Body of pancreas (tissue), 4 donors: ENCODE measurements around the gene MUS81. TPM values are rescaled to one million over a fixed set of nuclear protein-coding genes. Genes with fewer than 3 reads are reported as not detected.

Source experiments
- ATAC-seq: fragments of 150-250 bp; one replicate; pipeline ENCODE4 v1.9.1; 2016
- DNase-seq, 4 donors: peaks; one replicate each; pipeline ENCODE4 v3.0.0-alpha.2; 2019
- H3K27ac ChIP-seq, 4 donors: fragments of 200-600 bp; sonication (generic); 1 replicate in 3 of 4; 2 replicates in 1 of 4; pipeline versions ENCODE4 v1.5.1 to v1.6.1; 2016 to 2019; ENCODE audit warnings: mild to moderate bottlenecking in 1 of 4, mixed read lengths in 1 of 4, moderate library complexity in 1 of 4
- H3K27me3 ChIP-seq, 2 donors: fragments of 200-600 bp; sonication (generic); one replicate each; pipeline ENCODE4 v1.6.0; 2016; ENCODE audit warnings: mild to moderate bottlenecking in 1 of 2
- H3K36me3 ChIP-seq, 2 donors: fragments of 200-600 bp; sonication (generic); replicated peaks in 1 of 2; 2 replicates each; pipeline ENCODE4 v1.5.1; 2016; ENCODE audit warnings: low read depth in 2 of 2; ENCODE audit not compliant: insufficient read depth in 1 of 2
- H3K4me1 ChIP-seq: fragments of 200-600 bp; sonication (generic); one replicate; pipeline ENCODE4 v1.6.0; 2016
- H3K4me3 ChIP-seq, 2 donors: fragments of 200-600 bp; sonication (generic); 1 replicate in 1 of 2; 2 replicates in 1 of 2; pipeline ENCODE4 v1.5.1; 2016 to 2019
- H3K9me3 ChIP-seq, 3 donors: fragments of 200-600 bp; sonication (generic); 1 replicate in 2 of 3; 2 replicates in 1 of 3; pipeline ENCODE4 v1.5.1; 2016
- POLR2A ChIP-seq, 3 donors: fragments of 450-650 bp; IDR thresholded peaks; one replicate each; pipeline ENCODE4 v1.6.1; 2016; ENCODE audit warnings: antibody characterized with exemption in 3 of 3, mild to moderate bottlenecking in 2 of 3
- WGBS, 2 donors: methylation state at CpG; one replicate each; pipeline ENCODE4 v1.1.5; 2017; 5-methylcytosine and 5-hydroxymethylcytosine counted together
- intact Hi-C: fragments of 100-400 bp; cut with DNase I; formaldehyde crosslinking; loops from one replicate; pipeline ENCODE4 v1.15.1; 2023
- total RNA-seq, 2 donors: library from RNA; depleted of rRNA; stranded (reverse); fragments of >200 nt; gene quantifications; one replicate each; pipeline ENCODE4 v1.1.0, GENCODE V29; 2016
- TF ChIP-seq, protein P1 (sequence below), 7 experiments: fragments of 450-650 bp in 4 of 7; fragments of 200-600 bp in 3 of 7; sonication (generic) in 3 of 7; IDR thresholded peaks; one replicate each; pipeline ENCODE4 v1.5.1; 2016 to 2019; ENCODE audit warnings: antibody characterized with exemption in 7 of 7

MUS81 gene
- total RNA-seq, 2 donors from 2014 or later: 38.2 to 40.5 TPM

DNA sequence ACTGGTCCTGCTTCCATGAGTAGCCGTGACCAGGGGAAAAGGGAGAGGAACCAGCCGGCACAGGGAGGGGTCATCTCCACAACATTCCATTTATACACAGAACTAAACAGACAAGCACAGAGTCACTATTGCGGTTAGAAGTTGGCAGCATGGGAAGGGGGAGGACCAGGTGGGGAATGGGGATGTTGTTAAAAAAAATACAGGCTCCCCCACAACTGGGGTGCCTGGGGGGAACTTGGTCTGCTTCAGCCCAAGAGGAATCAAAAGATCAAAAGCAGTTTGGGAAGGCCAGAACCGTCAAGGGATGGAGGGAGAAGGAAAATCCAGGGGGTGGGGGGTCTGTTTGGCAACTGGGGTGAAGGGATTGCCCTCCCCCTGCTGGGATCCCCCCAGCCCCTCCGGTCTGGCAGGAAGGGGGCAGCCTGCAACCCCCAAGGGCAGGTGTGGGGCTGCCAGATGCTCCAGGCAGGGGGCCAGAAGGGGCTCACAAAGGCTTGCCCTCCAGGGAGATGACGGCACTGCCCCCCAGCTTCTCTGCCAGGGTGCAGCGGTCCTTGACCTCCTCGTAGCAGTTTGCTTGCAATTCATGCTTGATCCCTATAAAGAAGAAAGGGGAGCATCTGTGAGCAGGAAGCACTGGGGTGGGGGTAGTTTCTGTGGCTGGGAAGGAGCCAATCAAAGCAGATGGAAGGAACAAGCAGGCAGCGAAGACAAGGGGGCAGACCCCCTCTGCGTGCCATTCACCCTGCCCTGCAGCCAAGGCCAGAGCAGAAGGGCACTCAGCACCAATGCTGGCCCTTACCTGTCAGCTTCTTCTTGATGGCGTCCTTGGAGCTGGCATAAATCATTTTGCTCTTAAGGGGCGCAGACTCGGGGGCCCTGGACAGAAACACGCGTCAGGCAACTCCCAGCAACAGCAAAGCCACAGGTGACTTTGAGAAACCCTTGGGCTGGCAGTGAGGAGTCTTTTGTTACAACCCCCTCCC is 5.1 kb upstream of the MUS81 start:
- Histone ChIP-seq H3K9me3 (no peaks in the 10 kb centered on the region), H3K4me1 (peaks cover 38% of the 10 kb centered on the region), H3K36me3 (peaks cover 8 to 26% of the 10 kb centered on the region in 2 donors), H3K4me3 (no peak overlapping the region), H3K27me3 (no peaks in the 10 kb centered on the region), H3K27ac (no peak overlapping the region)
- intact Hi-C loops: no loop called here
- WGBS, 2 donors: 78 to 84% methylated on average over 14 to 15 of the region's 15 CpGs
- peak in 1 of 4 donors; percentile 13 for DNase-seq
- no peak for ATAC-seq
- TF ChIP-seq, protein P1, sequence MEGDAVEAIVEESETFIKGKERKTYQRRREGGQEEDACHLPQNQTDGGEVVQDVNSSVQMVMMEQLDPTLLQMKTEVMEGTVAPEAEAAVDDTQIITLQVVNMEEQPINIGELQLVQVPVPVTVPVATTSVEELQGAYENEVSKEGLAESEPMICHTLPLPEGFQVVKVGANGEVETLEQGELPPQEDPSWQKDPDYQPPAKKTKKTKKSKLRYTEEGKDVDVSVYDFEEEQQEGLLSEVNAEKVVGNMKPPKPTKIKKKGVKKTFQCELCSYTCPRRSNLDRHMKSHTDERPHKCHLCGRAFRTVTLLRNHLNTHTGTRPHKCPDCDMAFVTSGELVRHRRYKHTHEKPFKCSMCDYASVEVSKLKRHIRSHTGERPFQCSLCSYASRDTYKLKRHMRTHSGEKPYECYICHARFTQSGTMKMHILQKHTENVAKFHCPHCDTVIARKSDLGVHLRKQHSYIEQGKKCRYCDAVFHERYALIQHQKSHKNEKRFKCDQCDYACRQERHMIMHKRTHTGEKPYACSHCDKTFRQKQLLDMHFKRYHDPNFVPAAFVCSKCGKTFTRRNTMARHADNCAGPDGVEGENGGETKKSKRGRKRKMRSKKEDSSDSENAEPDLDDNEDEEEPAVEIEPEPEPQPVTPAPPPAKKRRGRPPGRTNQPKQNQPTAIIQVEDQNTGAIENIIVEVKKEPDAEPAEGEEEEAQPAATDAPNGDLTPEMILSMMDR (IDR thresholded peaks at IDR 0.05): no peak
- no peak for TF ChIP-seq POLR2A (IDR thresholded peaks at IDR 0.05)

DNA sequence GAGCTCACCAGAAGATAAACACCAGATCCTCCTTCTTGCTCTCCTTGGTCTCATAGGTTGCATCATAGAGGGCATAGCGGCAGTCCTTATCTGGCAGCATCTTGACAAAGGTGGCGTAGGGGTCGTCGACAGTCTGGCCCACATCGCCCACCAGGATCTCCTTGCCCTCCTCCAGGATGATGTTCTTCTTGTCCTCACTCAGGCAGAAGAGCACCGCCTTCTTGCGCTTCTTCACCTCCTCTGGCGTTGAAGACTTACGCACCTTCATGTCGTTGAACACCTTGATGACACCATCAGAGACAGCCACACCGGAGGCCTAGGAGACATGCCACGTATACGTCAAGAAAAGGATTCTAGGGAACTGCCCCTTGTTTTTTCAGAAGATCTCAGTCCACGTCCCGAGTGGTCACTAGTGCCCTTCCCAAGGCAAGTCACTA is 4.3 kb upstream of the MUS81 start:
- intact Hi-C loops: no loop called here
- 84 to 90% methylated on average over 15 of the region's 15 CpGs for WGBS, 2 donors
- Histone ChIP-seq H3K36me3 (peaks cover 8 to 26% of the 10 kb centered on the region in 2 donors), H3K4me3 (no peak overlapping the region), H3K4me1 (peaks cover 39% of the 10 kb centered on the region), H3K27ac (no peak overlapping the region), H3K27me3 (no peaks in the 10 kb centered on the region), H3K9me3 (no peaks in the 10 kb centered on the region)
- DNase-seq: no peak
- ATAC-seq: no peak
- TF ChIP-seq, protein P1 (IDR thresholded peaks at IDR 0.05): no peak
- no peak for TF ChIP-seq POLR2A (IDR thresholded peaks at IDR 0.05)

DNA sequence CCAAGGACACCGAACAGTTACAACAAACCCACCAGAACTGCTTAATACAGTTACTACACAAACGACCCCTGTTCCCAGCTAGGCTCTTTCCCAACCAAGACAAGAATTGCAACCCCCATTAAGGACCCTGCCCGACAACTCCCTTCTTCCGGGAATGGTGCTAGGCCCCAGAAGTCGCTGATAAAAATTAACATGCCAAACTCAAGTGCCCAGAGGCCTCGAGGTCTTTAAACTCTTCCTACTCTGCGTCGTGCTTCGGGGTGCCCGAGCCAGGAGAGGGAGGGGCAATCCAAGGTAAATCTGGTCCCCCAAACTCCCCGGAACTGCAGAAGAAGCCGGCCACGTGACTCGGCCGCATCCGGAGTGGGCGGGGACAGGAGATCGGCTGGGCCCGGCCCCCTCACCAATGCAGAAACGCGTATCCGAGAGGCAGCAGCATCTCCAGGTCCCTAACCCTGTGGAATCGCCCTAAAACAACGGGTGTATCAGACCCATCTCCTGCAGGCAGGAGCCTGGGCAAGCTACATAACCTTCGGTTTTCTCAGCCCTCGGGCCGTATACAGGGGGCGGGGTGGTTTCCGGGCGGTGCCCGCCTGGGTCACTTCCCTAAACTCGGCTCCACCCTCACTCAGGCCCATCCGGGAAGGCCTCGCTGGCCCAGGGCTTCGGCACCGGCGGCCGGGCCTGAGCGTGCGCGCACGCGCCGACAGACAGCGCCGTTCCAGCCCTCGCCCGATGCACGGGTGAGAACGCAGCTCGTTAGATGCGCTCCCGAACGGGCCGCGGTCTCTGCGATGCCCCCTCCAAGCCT is 3.3 kb upstream of the MUS81 start:
- Histone ChIP-seq H3K9me3 (no peaks in the 10 kb centered on the region), H3K27ac (peak overlapping the region; percentile 83 to 93 (median 92)), H3K4me3 (peak overlapping the region; percentile 56 to 74), H3K36me3 (peaks cover 8 to 26% of the 10 kb centered on the region in 2 donors), H3K27me3 (no peaks in the 10 kb centered on the region), H3K4me1 (peaks cover 48% of the 10 kb centered on the region)
- DNase-seq: peak; percentile 73 to 84 (median 78)
- TF ChIP-seq POLR2A (IDR thresholded peaks at IDR 0.05): peak; percentile 30 to 56 (median 49)
- TF ChIP-seq, protein P1 (IDR thresholded peaks at IDR 0.05): peak in 1 of 7 experiments; percentile 5
- 1 to 50% methylated on average over 2 to 49 of the region's 57 CpGs for WGBS, 2 donors
- intact Hi-C loops: no loop called here
- ATAC-seq: peak; percentile 31

DNA sequence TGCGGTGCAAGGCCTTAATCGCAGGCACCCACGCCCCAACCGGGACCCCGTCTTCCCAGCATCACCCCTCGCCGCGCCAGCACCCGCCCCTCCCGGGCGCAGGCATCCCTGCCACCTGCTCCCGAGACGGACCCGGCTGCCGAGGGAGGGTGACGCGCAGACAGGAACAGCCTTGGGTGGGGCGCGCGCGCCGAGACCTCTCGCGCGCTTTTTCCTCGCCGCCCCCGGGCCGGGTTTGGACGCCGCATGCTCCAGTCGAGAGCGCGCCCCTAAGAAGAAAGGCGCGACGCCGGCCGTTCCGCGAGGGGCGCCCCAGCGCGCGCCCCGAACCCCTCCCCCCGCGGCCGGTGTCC is 2.8 kb upstream of the MUS81 start:
- DNase-seq (peak; percentile 39 to 58 (median 44)), ATAC-seq (no peak)
- H3K27ac ChIP-seq: peak overlapping the region; percentile 83 to 93 (median 92)
- intact Hi-C loops: no loop called here
- H3K9me3 ChIP-seq: no peaks in the 10 kb centered on the region
- H3K36me3 ChIP-seq: peaks cover 8 to 23% of the 10 kb centered on the region in 2 donors
- H3K27me3 ChIP-seq: no peaks in the 10 kb centered on the region
- WGBS, 2 donors: 0% methylated on average over 33 of the region's 49 CpGs; no CpG with 5 or more reads in 1 of the 2 donors
- TF ChIP-seq POLR2A (IDR thresholded peaks at IDR 0.05): no peak
- TF ChIP-seq, protein P1 (IDR thresholded peaks at IDR 0.05): no peak
- H3K4me3 ChIP-seq: peak overlapping the region; percentile 56 to 74
- peaks cover 51% of the 10 kb centered on the region for H3K4me1 ChIP-seq
